Heart left ventricle (tissue), 13 donors: Measurements from ENCODE around the gene SH3BGR.

ENCODE experiments used
- POLR2A ChIP-seq, 2 donors: fragments of 450-650 bp; IDR thresholded peaks; one replicate each; pipeline ENCODE4 v1.6.1; 2017; ENCODE audit warnings: antibody characterized with exemption in 2 of 2, mild to moderate bottlenecking in 2 of 2, moderate library complexity in 2 of 2
- TF ChIP-seq, protein P1 (sequence below), 12 donors: fragments of 200-600 bp; sonication (generic) in 4 of 12; IDR thresholded peaks; one replicate each; pipeline versions ENCODE4 v1.5.0 to v1.8.0; 2018 to 2022; ENCODE audit warnings: antibody characterized with exemption in 12 of 12, mild to moderate bottlenecking in 5 of 12
- donor health status: ischemic (EF 13 %, LVEDD 7.1; RV severe dilation, severe dysfunction).
- donor health status: DM: no; HTN: yes; CAD: no.
- donor health status: DM: no; HTN: no; CAD: no.
- donor health status: ischemic (EF 25% LVEDD 6.9; RV normal size, moderate dysfunction).
- donor health status: ischemic (EF 25% LVEDD 5.7; RV mildly dilated, moderate dysfunction).
- donor health status: ischemic (EF 35%, LVEDD 5.7; RV mildly dilated, moderate dysfunction).
- donor health status: nonischemic (EF 11% LVEDD 7.7; RV severe dilation, severe dysfunction).
- donor health status: DM: yes; HTN: yes; CAD: no.
- donor health status: PGD.
- donor health status: ischemic (EF 29% LVEDD 5.4; RV normal size, mild dysfunction).
- donor health status: nonischemic (EF 23%, LVEDD 6.1; RV moderate dilation, normal function).

DNA sequence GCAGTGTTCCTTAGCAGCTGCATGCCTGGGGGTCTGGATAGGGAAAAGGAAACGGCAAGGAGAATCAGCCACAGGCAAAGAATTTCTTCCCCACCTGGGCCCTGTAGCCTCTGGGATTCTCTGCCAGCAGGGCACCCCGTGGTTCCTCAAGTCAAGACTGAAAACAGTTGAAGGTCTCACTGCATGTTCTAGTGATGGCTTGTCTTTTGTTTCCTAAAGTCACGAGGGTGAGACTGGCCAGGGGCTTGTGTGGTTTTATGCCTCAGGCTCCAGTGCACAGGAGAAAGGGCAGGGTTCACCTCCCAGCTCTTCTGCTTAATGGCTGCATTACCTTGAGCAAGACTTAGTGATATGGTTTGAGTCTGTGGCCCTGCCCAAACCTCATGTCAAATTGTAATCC, 107.7 kb downstream of the SH3BGR start:
- TF ChIP-seq POLR2A (IDR thresholded peaks at IDR 0.05), result no peak
- TF ChIP-seq, protein P1, sequence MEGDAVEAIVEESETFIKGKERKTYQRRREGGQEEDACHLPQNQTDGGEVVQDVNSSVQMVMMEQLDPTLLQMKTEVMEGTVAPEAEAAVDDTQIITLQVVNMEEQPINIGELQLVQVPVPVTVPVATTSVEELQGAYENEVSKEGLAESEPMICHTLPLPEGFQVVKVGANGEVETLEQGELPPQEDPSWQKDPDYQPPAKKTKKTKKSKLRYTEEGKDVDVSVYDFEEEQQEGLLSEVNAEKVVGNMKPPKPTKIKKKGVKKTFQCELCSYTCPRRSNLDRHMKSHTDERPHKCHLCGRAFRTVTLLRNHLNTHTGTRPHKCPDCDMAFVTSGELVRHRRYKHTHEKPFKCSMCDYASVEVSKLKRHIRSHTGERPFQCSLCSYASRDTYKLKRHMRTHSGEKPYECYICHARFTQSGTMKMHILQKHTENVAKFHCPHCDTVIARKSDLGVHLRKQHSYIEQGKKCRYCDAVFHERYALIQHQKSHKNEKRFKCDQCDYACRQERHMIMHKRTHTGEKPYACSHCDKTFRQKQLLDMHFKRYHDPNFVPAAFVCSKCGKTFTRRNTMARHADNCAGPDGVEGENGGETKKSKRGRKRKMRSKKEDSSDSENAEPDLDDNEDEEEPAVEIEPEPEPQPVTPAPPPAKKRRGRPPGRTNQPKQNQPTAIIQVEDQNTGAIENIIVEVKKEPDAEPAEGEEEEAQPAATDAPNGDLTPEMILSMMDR (IDR thresholded peaks at IDR 0.05), result no peak
